CD14-positive monocyte (primary cell): ENCODE measurements around the gene WBP1. TPM values are rescaled to one million over a fixed set of nuclear protein-coding genes. Genes with fewer than 3 reads are reported as not detected.

ENCODE experiments used
- DNase-seq, 3 donors: peaks; one replicate each; pipeline ENCODE4 v3.0.0-alpha.2; 2011 to 2022
- H2AFZ ChIP-seq: 2 replicates; pipeline ENCODE4 v1.6.0; 2012; ENCODE audit warnings: mild to moderate bottlenecking, low read depth, low read length, inconsistent platforms; ENCODE audit not compliant: insufficient read depth, poor library complexity, severe bottlenecking
- H3K27ac ChIP-seq, 2 donors: 1 replicate in 1 of 2; 2 replicates in 1 of 2; pipeline ENCODE4 v1.5.1; 2012 to 2013; ENCODE audit warnings: low read length in 2 of 2, control low read depth in 1 of 2, inconsistent platforms in 1 of 2, low read depth in 1 of 2, mild to moderate bottlenecking in 1 of 2
- H3K27me3 ChIP-seq, 2 donors: one replicate each; pipeline versions ENCODE4 v1.6.0 to v1.6.1; 2011 to 2013; ENCODE audit warnings: low read length in 2 of 2; ENCODE audit not compliant: control insufficient read depth in 2 of 2, insufficient read depth in 2 of 2
- H3K36me3 ChIP-seq, 2 donors: replicated peaks in 1 of 2; 1 replicate in 1 of 2; 2 replicates in 1 of 2; pipeline versions ENCODE4 v1.5.1 to v1.6.1; 2012 to 2013; ENCODE audit warnings: low read length in 2 of 2, control low read depth in 1 of 2, inconsistent platforms in 1 of 2, mild to moderate bottlenecking in 1 of 2; ENCODE audit not compliant: insufficient read depth in 2 of 2, control insufficient read depth in 1 of 2
- H3K4me1 ChIP-seq, 2 donors: 1 replicate in 1 of 2; 2 replicates in 1 of 2; pipeline versions ENCODE4 v1.5.1 to v1.6.1; 2012 to 2013; ENCODE audit warnings: low read length in 2 of 2, control low read depth in 1 of 2, inconsistent platforms in 1 of 2, mild to moderate bottlenecking in 1 of 2, moderate library complexity in 1 of 2; ENCODE audit not compliant: insufficient read depth in 2 of 2, control insufficient read depth in 1 of 2
- H3K4me2 ChIP-seq: replicated peaks from 2 replicates; pipeline ENCODE3; 2012; ENCODE audit warnings: low read length, moderate library complexity, mild to moderate bottlenecking; ENCODE audit not compliant: poor library complexity, severe bottlenecking; ENCODE audit errors: extremely low read depth
- H3K4me3 ChIP-seq, 3 experiments: fragments of 200-600 bp in 1 of 3; sonication (generic) in 1 of 3; replicated peaks in 1 of 3; 1 replicate in 2 of 3; 2 replicates in 1 of 3; pipeline ENCODE4 v1.5.1; 2011 to 2013; ENCODE audit warnings: low read length in 3 of 3, mild to moderate bottlenecking in 3 of 3, control low read depth in 2 of 3, low read depth in 2 of 3, inconsistent platforms in 1 of 3, moderate library complexity in 1 of 3
- H3K79me2 ChIP-seq: 2 replicates; pipeline ENCODE4 v1.6.0; 2012; ENCODE audit warnings: mild to moderate bottlenecking, control low read depth, inconsistent platforms, low read length, moderate library complexity; ENCODE audit not compliant: insufficient read depth
- H3K9ac ChIP-seq: 2 replicates; pipeline ENCODE4 v1.6.0; 2017; ENCODE audit warnings: low read length, mild to moderate bottlenecking; ENCODE audit not compliant: insufficient read depth, poor library complexity, severe bottlenecking
- H3K9me3 ChIP-seq, 2 donors: replicated peaks in 1 of 2; 1 replicate in 1 of 2; 2 replicates in 1 of 2; pipeline versions ENCODE4 v1.5.1 to v1.6.1; 2012 to 2013; ENCODE audit warnings: low read length in 2 of 2, control low read depth in 1 of 2; ENCODE audit not compliant: control insufficient read depth in 1 of 2, insufficient read depth in 1 of 2
- H4K20me1 ChIP-seq: 2 replicates; pipeline ENCODE4 v1.6.0; 2012; ENCODE audit warnings: mild to moderate bottlenecking, low read length, control low read depth, moderate library complexity; ENCODE audit not compliant: insufficient read depth
- H3K27ac Mint-ChIP-seq, 7 donors: one replicate each; pipeline ENCODE4 v1.8.0; 2020; ENCODE audit warnings: mild to moderate bottlenecking in 7 of 7, mixed read lengths in 7 of 7, moderate library complexity in 6 of 7, inconsistent platforms in 2 of 7
- H3K27me3 Mint-ChIP-seq, 3 donors: one replicate each; pipeline ENCODE4 v1.8.0; 2021 to 2022; ENCODE audit warnings: low read depth in 3 of 3, mild to moderate bottlenecking in 3 of 3, mixed read lengths in 3 of 3, moderate library complexity in 3 of 3, inconsistent platforms in 1 of 3
- H3K36me3 Mint-ChIP-seq, 2 donors: one replicate each; pipeline ENCODE4 v1.8.0; 2020; ENCODE audit warnings: mixed read lengths in 2 of 2, inconsistent platforms in 1 of 2, mild to moderate bottlenecking in 1 of 2
- H3K4me1 Mint-ChIP-seq: one replicate; pipeline ENCODE4 v1.8.0; 2020; ENCODE audit warnings: mild to moderate bottlenecking, mixed read lengths
- H3K4me3 Mint-ChIP-seq, 2 donors: one replicate each; pipeline ENCODE4 v1.8.0; 2020; ENCODE audit warnings: mild to moderate bottlenecking in 2 of 2, mixed read lengths in 2 of 2, moderate library complexity in 1 of 2
- H3K9me3 Mint-ChIP-seq, 7 donors: one replicate each; pipeline ENCODE4 v1.8.0; 2020 to 2022; ENCODE audit warnings: mixed read lengths in 7 of 7, mild to moderate bottlenecking in 6 of 7, moderate library complexity in 6 of 7, inconsistent platforms in 2 of 7
- CTCF ChIP-seq: fragments of 200-600 bp; IDR thresholded peaks from one replicate; pipeline ENCODE4 v1.8.0; 2022; ENCODE audit warnings: antibody characterized with exemption, mild to moderate bottlenecking
- WGBS: methylation state at CpG from one replicate; pipeline ENCODE4 v1.1.5; 2013; ENCODE audit warnings: missing lambda C conversion rate; ENCODE audit not compliant: insufficient coverage; 5-methylcytosine and 5-hydroxymethylcytosine counted together
- intact Hi-C, 2 donors: fragments of 100-400 bp; cut with micrococcal nuclease; formaldehyde crosslinking; loops; one replicate each; pipeline versions ENCODE4 v1.15.0 to v1.15.1; 2023
- polyA plus RNA-seq, 3 donors: library from polyadenylated mRNA; depleted of rRNA in 1 of 3; unstranded in 2 of 3; stranded (reverse) in 1 of 3; fragments of 300-500 nt in 2 of 3; fragments of >200 nt in 1 of 3; fragmentation: Illumina TruSeq in 2 of 3; gene quantifications; 1 replicate in 2 of 3; 2 replicates in 1 of 3; pipeline ENCODE4 v1.2.3, GENCODE V29; 2012 to 2021

Gene WBP1
- polyA plus RNA-seq, 3 donors, result 23.9 to 109 (median 31.0) TPM

- peaks cover 62 to 74% (median 65%) of the 10 kb centered on the region in 3 donors for H3K27me3 Mint-ChIP-seq
- Histone ChIP-seq H3K9ac (peak overlapping the region; percentile 56), H3K4me1 (peaks cover 36 to 38% of the 10 kb centered on the region in 2 donors), H3K79me2 (no peaks in the 10 kb centered on the region), H3K4me3 (peak overlapping the region; percentile 29 to 79 (median 35)), H2AFZ (peak overlapping the region; percentile 90), H3K27ac (no peak overlapping the region), H3K4me2 (peak overlapping the region; percentile 87), H3K36me3 (peaks cover 13 to 18% of the 10 kb centered on the region in 2 donors), H4K20me1 (no peaks in the 10 kb centered on the region), H3K9me3 (peaks cover 0 to 20% of the 10 kb centered on the region in 2 donors), H3K27me3 (peaks cover 51 to 66% of the 10 kb centered on the region in 2 donors)
- DNase-seq, result no peak
- TF ChIP-seq CTCF, result no peak
- peaks cover 38% of the 10 kb centered on the region for H3K4me1 Mint-ChIP-seq
- intact Hi-C loops, result no loop called here
- H3K9me3 Mint-ChIP-seq, result peaks cover 0 to 27% (median 4%) of the 10 kb centered on the region in 7 donors
- 4% methylated on average over 60 of the region's 61 CpGs for WGBS
- H3K4me3 Mint-ChIP-seq, result peak overlapping the region; percentile 76 to 97
- peaks cover 45 to 52% of the 10 kb centered on the region in 2 donors for H3K36me3 Mint-ChIP-seq
- H3K27ac Mint-ChIP-seq, result peak overlapping the region in 1 of 7 donors; percentile 24
These were observed 39.7 kb downstream of the WBP1 start for GRCh38 chr2:74497777-74498499.

- H3K27ac Mint-ChIP-seq, result peak overlapping the region in 1 of 7 donors; percentile 3
- peaks cover 0 to 20% of the 10 kb centered on the region in 2 donors for H3K9me3 ChIP-seq
- H3K36me3 Mint-ChIP-seq, result peaks cover 37 to 45% of the 10 kb centered on the region in 2 donors
- intact Hi-C loops, result no loop called here
- 2% methylated on average over 40 of the region's 41 CpGs for WGBS
- H3K27me3 Mint-ChIP-seq, result peaks cover 62 to 77% (median 64%) of the 10 kb centered on the region in 3 donors
- TF ChIP-seq CTCF, result no peak
- H3K4me1 Mint-ChIP-seq, result peaks cover 43% of the 10 kb centered on the region
- H3K4me3 ChIP-seq, result peak overlapping the region; percentile 29 to 79 (median 35)
- DNase-seq, result peak in 2 of 3 donors; percentile 39 to 48
- H3K9ac ChIP-seq, result peak overlapping the region; percentile 56
- peak overlapping the region; percentile 76 to 97 for H3K4me3 Mint-ChIP-seq
- H3K36me3 ChIP-seq, result peaks cover 5 to 10% of the 10 kb centered on the region in 2 donors
- peaks cover 3% of the 10 kb centered on the region for H3K79me2 ChIP-seq
- no peaks in the 10 kb centered on the region for H4K20me1 ChIP-seq
- peaks cover 51 to 66% of the 10 kb centered on the region in 2 donors for H3K27me3 ChIP-seq
- peaks cover 0 to 27% (median 4%) of the 10 kb centered on the region in 7 donors for H3K9me3 Mint-ChIP-seq
- peaks cover 41 to 46% of the 10 kb centered on the region in 2 donors for H3K4me1 ChIP-seq
- peak overlapping the region; percentile 87 for H3K4me2 ChIP-seq
- H3K27ac ChIP-seq, result no peak overlapping the region
- H2AFZ ChIP-seq, result peak overlapping the region; percentile 90
These were observed 40.4 kb downstream of the WBP1 start for GRCh38 chr2:74498500-74499266.
